Activated naive CD4-positive, alpha-beta T cell treated with anti-CD3 and anti-CD28 coated beads, Interleukin-2, amount 50 U/mL, for 16 hours (primary cell): ENCODE measurements around the gene ZNF787.
"Not testable (repeated sequence)": the region's sequence is repeated elsewhere in the genome, so short reads cannot be mapped to it uniquely, and the experiment has no call there.

Experiments
- DNase-seq: peaks from one replicate; pipeline ENCODE4 v3.0.0-alpha.2; 2020

Gene ZNF787

GRCh38 chr19:56121180-56122167 lies at the start of gene ZNF787:
Gene ZNF787 (minus strand): TSS chr19:56121295. CDS start chr19:56103217, 18,078 bp downstream.
- DNase-seq, result peak; percentile 98

- no peak for DNase-seq
Measured at GRCh38 chr19:56170261-56170660, 49.2 kb upstream of the ZNF787 start.

GRCh38 chr19:56167064-56167578 lies 46.0 kb upstream of the ZNF787 start:
- DNase-seq, result no peak

GRCh38 chr19:56163097-56163496 lies 42.0 kb upstream of the ZNF787 start:
- DNase-seq, result no peak

- no peak for DNase-seq
Measured at GRCh38 chr19:56162258-56162657, 41.2 kb upstream of the ZNF787 start.

- no peak for DNase-seq
Measured at GRCh38 chr19:56161534-56161933, 40.4 kb upstream of the ZNF787 start.

- no peak for DNase-seq
Measured at GRCh38 chr19:56159622-56160271, 38.7 kb upstream of the ZNF787 start.

- DNase-seq, result no peak
Measured at GRCh38 chr19:56159009-56159559, 38.0 kb upstream of the ZNF787 start.

GRCh38 chr19:56158170-56158757 lies 37.2 kb upstream of the ZNF787 start:
- no peak for DNase-seq

- no peak for DNase-seq
Measured at GRCh38 chr19:56156768-56157167, 35.7 kb upstream of the ZNF787 start.

- DNase-seq, result no peak
Measured at GRCh38 chr19:56155124-56155687, 34.1 kb upstream of the ZNF787 start.

GRCh38 chr19:56153507-56153906 lies 32.4 kb upstream of the ZNF787 start:
- DNase-seq, result no peak

GRCh38 chr19:56152644-56153043 lies 31.5 kb upstream of the ZNF787 start:
- no peak for DNase-seq

GRCh38 chr19:56150358-56150757 lies 29.3 kb upstream of the ZNF787 start:
- DNase-seq, result no peak

GRCh38 chr19:56149656-56150038 lies 28.6 kb upstream of the ZNF787 start:
- no peak for DNase-seq

- DNase-seq, result not testable (repeated sequence)
Measured at GRCh38 chr19:56148955-56149655, 28.0 kb upstream of the ZNF787 start.

GRCh38 chr19:56148096-56148495 lies 27.0 kb upstream of the ZNF787 start:
- no peak for DNase-seq

- no peak for DNase-seq
Measured at GRCh38 chr19:56147307-56147706, 26.2 kb upstream of the ZNF787 start.

- DNase-seq, result no peak
Measured at GRCh38 chr19:56146904-56147303, 25.8 kb upstream of the ZNF787 start.

- no peak for DNase-seq
Measured at GRCh38 chr19:56145698-56146097, 24.6 kb upstream of the ZNF787 start.

- no peak for DNase-seq
Measured at GRCh38 chr19:56144831-56145230, 23.7 kb upstream of the ZNF787 start.

GRCh38 chr19:56144376-56144775 lies 23.3 kb upstream of the ZNF787 start:
- DNase-seq, result no peak
